ENCODE data around the gene LDHAL6A.

The LDHAL6A gene

GRCh38 chr11:18524248-18524647 is 68.6 kb downstream of the LDHAL6A start:
- DNase-seq (ENCODE audit: low read depth), result no peak
- TF ChIP-seq CTCF (conservative IDR thresholded peaks at IDR 0.05; ENCODE audit: low read depth, low read length), result no peak
- no peak overlapping the region for H3K4me3 ChIP-seq (ENCODE audit: low read depth, low read length)

- peak overlapping the region; percentile 96 for H3K4me3 ChIP-seq (ENCODE audit: low read depth, low read length)
- no peak for TF ChIP-seq CTCF (conservative IDR thresholded peaks at IDR 0.05; ENCODE audit: low read depth, low read length)
- DNase-seq (ENCODE audit: low read depth), result peak; percentile 33
These were observed 70.5 kb downstream of the LDHAL6A start for GRCh38 chr11:18526130-18526520.

GRCh38 chr11:18526521-18527296 is 71.1 kb downstream of the LDHAL6A start, which contains the start of gene TSG101:
TSG101 (minus strand) TSS chr11:18526942; CDS start chr11:18526816, 126 bp downstream.
- H3K4me3 ChIP-seq (ENCODE audit: low read depth, low read length), result peak within 1 kb of the TSS; percentile 96
- TF ChIP-seq CTCF (conservative IDR thresholded peaks at IDR 0.05; ENCODE audit: low read depth, low read length), result no peak
- DNase-seq (ENCODE audit: low read depth), result peak; percentile 91

GRCh38 chr11:18527512-18527911 is 71.9 kb downstream of the LDHAL6A start:
- peak; percentile 19 for DNase-seq (ENCODE audit: low read depth)
- no peak for TF ChIP-seq CTCF (conservative IDR thresholded peaks at IDR 0.05; ENCODE audit: low read depth, low read length)

More at GRCh38 chr11:18527512-18527911, 71.9 kb downstream of the LDHAL6A start:
- peak overlapping the region; percentile 96 for H3K4me3 ChIP-seq (ENCODE audit: low read depth, low read length)

Measured in choroid plexus epithelial cell (primary cell).